Tibial artery (tissue), 4 donors: Measurements from ENCODE around the gene PTH1R.

ENCODE experiments used
- DNase-seq, 2 donors: peaks; one replicate each; pipeline ENCODE4 v3.0.0-alpha.2; 2019
- H3K27ac ChIP-seq, 2 donors: fragments of 200-600 bp; sonication (generic) in 1 of 2; 1 replicate in 1 of 2; 2 replicates in 1 of 2; pipeline ENCODE4 v1.5.1; 2018 to 2019; ENCODE audit warnings: mild to moderate bottlenecking in 1 of 2
- H3K27me3 ChIP-seq, 2 donors: fragments of 200-600 bp; sonication (generic) in 1 of 2; one replicate each; pipeline versions ENCODE4 v1.5.1 to v1.6.0; 2016 to 2019
- H3K36me3 ChIP-seq, 3 donors: fragments of 200-600 bp; sonication (generic) in 2 of 3; one replicate each; pipeline ENCODE4 v1.5.1; 2016 to 2019; ENCODE audit warnings: mild to moderate bottlenecking in 2 of 3
- H3K4me1 ChIP-seq, 4 donors: fragments of 200-600 bp; sonication (generic) in 2 of 4; 1 replicate in 3 of 4; 2 replicates in 1 of 4; pipeline ENCODE4 v1.5.1; 2016 to 2019
- H3K4me3 ChIP-seq, 2 donors: fragments of 200-600 bp; sonication (generic) in 1 of 2; 1 replicate in 1 of 2; 2 replicates in 1 of 2; pipeline ENCODE4 v1.5.1; 2018 to 2019; ENCODE audit warnings: mild to moderate bottlenecking in 2 of 2
- H3K9me3 ChIP-seq, 3 donors: fragments of 200-600 bp; sonication (generic) in 1 of 3; one replicate each; pipeline ENCODE4 v1.5.1; 2016 to 2019
- CTCF ChIP-seq, 2 experiments: fragments of 200-600 bp in 1 of 2; fragments of 450-650 bp in 1 of 2; IDR thresholded peaks; one replicate each; pipeline ENCODE4 v1.5.1; 2017 to 2019; ENCODE audit warnings: antibody characterized with exemption in 2 of 2, mild to moderate bottlenecking in 1 of 2, moderate library complexity in 1 of 2
- intact Hi-C: fragments of 100-400 bp; cut with DNase I; formaldehyde crosslinking; loops from one replicate; pipeline ENCODE4 v1.15.0; 2023; ENCODE audit warnings: low total_unique reads

The PTH1R gene

DNA sequence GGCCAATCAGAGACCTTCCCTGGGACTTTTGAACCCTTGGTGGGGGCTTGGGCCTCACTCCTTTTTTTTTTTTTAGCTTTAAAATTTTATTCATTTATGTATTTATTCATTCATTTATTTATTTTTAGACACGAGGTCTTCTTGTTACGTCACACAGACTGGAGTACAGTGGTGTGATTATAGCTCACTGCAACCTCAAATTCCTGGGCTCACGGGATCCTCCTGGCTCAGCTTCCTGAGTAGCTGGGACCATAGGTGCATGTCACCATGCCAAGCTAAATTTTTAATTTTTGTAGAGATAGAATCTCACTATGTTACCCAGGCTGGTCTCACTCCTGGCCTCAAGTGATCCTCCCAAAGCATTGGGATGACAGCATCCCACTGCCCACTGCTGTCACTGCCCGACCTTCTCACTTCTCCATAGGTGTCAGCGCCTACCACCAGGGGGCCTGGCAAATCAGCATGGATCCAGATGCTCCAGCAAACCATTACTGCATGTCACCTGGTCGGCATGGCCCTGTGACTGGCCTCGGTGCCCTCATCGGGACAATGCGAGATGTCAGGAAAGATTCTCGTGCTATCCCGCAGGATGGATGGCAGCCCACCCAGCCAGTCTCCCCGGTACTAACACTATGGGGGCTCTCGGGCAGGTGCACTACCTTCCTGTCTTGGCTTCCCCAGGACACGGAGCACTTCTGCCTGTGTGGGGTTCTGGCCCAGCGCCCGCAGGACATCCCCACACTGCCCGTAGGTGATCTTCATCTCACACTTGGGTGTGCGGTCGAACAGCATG is 17.3 kb upstream of the PTH1R start:
- Histone ChIP-seq H3K9me3 (no peaks in the 10 kb centered on the region), H3K4me3 (no peak overlapping the region), H3K27ac (no peak overlapping the region), H3K27me3 (no peaks in the 10 kb centered on the region), H3K36me3 (no peaks in the 10 kb centered on the region), H3K4me1 (peaks cover 0 to 10% (median 9%) of the 10 kb centered on the region in 4 donors)
- intact Hi-C loops, result no loop called here
- peak; percentile 18 to 58 for DNase-seq
- peak; percentile 18 to 21 for TF ChIP-seq CTCF (IDR thresholded peaks at IDR 0.05)

- DNase-seq, result peak; percentile 13 to 57
- no peak overlapping the region for H3K4me3 ChIP-seq
- intact Hi-C loops, result no loop called here
- TF ChIP-seq CTCF (IDR thresholded peaks at IDR 0.05), result no peak
- no peaks in the 10 kb centered on the region for H3K27me3 ChIP-seq
- H3K9me3 ChIP-seq, result no peaks in the 10 kb centered on the region
- peaks cover 0 to 14% (median 12%) of the 10 kb centered on the region in 4 donors for H3K4me1 ChIP-seq
- no peak overlapping the region for H3K27ac ChIP-seq
- no peaks in the 10 kb centered on the region for H3K36me3 ChIP-seq
These were observed 16.5 kb upstream of the PTH1R start for GRCh38 chr3:46860810-46861604.

DNA sequence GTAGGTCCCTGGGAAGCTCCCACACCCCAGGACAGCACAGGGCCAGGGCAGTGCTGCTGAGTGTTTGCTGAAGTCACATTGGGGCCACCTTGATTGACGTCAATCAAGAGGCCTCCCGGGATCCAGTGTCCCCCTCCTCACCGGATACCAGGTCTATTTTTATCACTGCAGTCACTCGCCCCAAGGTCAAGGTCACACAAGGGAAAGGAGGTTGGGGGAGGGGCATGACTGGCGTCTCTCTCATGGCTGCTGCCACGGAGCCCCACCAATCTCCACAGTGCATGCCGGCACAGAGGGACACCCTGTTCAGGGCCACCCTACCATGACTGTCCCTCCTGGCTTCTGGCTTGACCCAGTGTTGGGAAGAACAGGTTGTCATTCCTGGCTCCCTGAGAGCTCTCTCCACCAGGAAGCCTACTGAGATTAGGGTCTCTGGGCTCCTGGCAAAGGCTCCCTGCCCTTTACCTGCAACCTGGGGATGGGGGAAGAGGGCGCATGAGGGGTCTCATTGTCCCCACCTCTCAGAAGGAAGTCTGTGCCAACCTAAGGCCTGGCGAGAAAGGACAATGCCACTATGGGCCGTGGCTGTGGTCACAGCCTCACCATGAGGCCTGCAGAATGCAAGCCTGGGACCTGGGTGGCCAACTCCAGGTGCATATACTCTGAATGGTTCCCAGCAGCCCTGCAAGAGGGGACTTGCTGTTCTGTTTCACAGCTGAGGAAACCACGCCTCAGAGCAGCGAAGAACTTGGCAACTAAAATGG is 15.7 kb upstream of the PTH1R start:
- Histone ChIP-seq H3K9me3 (no peaks in the 10 kb centered on the region), H3K4me3 (no peak overlapping the region), H3K36me3 (no peaks in the 10 kb centered on the region), H3K27me3 (no peaks in the 10 kb centered on the region), H3K4me1 (peaks cover 0 to 17% (median 14%) of the 10 kb centered on the region in 4 donors), H3K27ac (no peak overlapping the region)
- intact Hi-C loops, result no loop called here
- peak; percentile 10 to 58 for DNase-seq
- TF ChIP-seq CTCF (IDR thresholded peaks at IDR 0.05), result no peak

DNA sequence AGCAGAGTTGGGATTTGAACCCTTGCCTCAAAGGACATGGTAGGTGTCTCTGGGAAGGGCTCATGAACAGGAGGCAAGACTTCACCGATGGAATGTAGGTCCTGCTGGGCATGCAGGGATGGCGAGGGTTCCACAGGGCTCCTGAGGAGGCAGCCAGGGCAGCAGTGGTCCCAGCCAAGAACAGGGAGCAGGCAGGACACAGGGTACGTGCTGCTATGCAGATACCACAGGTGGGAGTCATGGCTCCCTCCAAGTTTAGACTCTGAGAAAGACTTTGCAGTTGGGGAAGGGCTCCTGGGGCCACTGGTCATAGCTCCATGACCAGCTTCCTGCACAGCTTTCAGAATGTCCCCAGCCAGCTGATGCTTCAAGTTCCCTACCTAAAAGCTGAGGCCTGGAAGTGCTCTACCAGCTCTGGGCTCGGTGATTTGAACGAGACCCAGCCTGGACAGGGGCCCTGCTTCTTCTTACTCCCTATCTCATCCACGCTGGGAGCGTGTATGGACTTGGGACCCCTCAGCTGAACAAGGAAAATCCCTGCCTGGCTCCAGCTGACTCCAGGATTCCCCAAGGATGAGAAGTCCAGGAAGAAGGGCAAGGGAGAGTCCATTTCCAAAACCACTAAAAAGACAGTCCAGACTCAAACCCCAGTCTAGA is 15.0 kb upstream of the PTH1R start:
- Histone ChIP-seq H3K4me3 (no peak overlapping the region), H3K4me1 (peaks cover 0 to 24% (median 21%) of the 10 kb centered on the region in 4 donors), H3K36me3 (no peaks in the 10 kb centered on the region), H3K27me3 (no peaks in the 10 kb centered on the region), H3K27ac (no peak overlapping the region), H3K9me3 (no peaks in the 10 kb centered on the region)
- peak; percentile 13 to 58 for DNase-seq
- TF ChIP-seq CTCF (IDR thresholded peaks at IDR 0.05), result no peak
- intact Hi-C loops, result no loop called here

GRCh38 chr3:46863261-46863782 is 14.2 kb upstream of the PTH1R start, which contains the start of gene MYL3:
MYL3 (minus strand) TSS chr3:46863444; CDS start chr3:46863390, 54 bp downstream.
- Histone ChIP-seq H3K27ac (no peak within 1 kb of the TSS), H3K4me1 (peaks cover 4 to 32% (median 30%) of the 10 kb centered on the region in 4 donors), H3K36me3 (no peaks in the 10 kb centered on the region), H3K4me3 (no peak within 1 kb of the TSS), H3K9me3 (no peaks in the 10 kb centered on the region), H3K27me3 (no peaks in the 10 kb centered on the region)
- intact Hi-C loops, result no loop called here
- no peak for TF ChIP-seq CTCF (IDR thresholded peaks at IDR 0.05)
- DNase-seq, result peak in 1 of 2 donors; percentile 53
